Activated CD4-positive, alpha-beta T cell treated with anti-CD3 and anti-CD28 coated beads, Interleukin-2, amount 10 ng/mL, durations not matched to agents 24 days and 14 days (primary cell): ENCODE measurements around the gene TOMM5. TPM values are rescaled to one million over a fixed set of nuclear protein-coding genes. Genes with fewer than 3 reads are reported as not detected.

ENCODE experiments used
- DNase-seq: peaks from one replicate; pipeline ENCODE4 v3.0.0; 2022
- H3K27ac Mint-ChIP-seq: one replicate; pipeline ENCODE4 v1.8.0; 2022; ENCODE audit warnings: mild to moderate bottlenecking, mixed read lengths
- H3K27me3 Mint-ChIP-seq: one replicate; pipeline ENCODE4 v1.8.0; 2022; ENCODE audit warnings: mixed read lengths
- H3K36me3 Mint-ChIP-seq: one replicate; pipeline ENCODE4 v1.8.0; 2022; ENCODE audit warnings: low read depth, mild to moderate bottlenecking, mixed read lengths
- H3K4me1 Mint-ChIP-seq: one replicate; pipeline ENCODE4 v1.8.0; 2021; ENCODE audit warnings: mixed read lengths
- H3K4me3 Mint-ChIP-seq: one replicate; pipeline ENCODE4 v1.8.0; 2022; ENCODE audit warnings: mild to moderate bottlenecking, moderate library complexity, mixed read lengths
- H3K9me3 Mint-ChIP-seq: one replicate; pipeline ENCODE4 v1.8.0; 2021; ENCODE audit warnings: mixed read lengths
- intact Hi-C: fragments of 100-400 bp; cut with micrococcal nuclease; formaldehyde crosslinking; loops from one replicate; pipeline ENCODE4 v1.15.1; 2023
- total RNA-seq: library from RNA; stranded (reverse); gene quantifications from 2 replicates; pipeline ENCODE4 v1.2.3, GENCODE V29; 2022

Gene TOMM5
- total RNA-seq: 186 and 193 TPM in 2 replicates

- no peaks in the 10 kb centered on the region for H3K9me3 Mint-ChIP-seq
- H3K4me1 Mint-ChIP-seq: peaks cover 21% of the 10 kb centered on the region
- peak; percentile 98 for DNase-seq
- intact Hi-C loops: loop anchor here (1.0 to 5.0 kb wide), 8 partner anchors 16 to 470 kb away; partner anchors contain the start of genes DCAF10, FBXO10, FRMPD1 and GRHPR
- H3K4me3 Mint-ChIP-seq: peak within 1 kb of the TSS; percentile 97
- H3K27ac Mint-ChIP-seq: peak within 1 kb of the TSS; percentile 99
- H3K27me3 Mint-ChIP-seq: peaks cover 16% of the 10 kb centered on the region
- H3K36me3 Mint-ChIP-seq: peaks cover 37% of the 10 kb centered on the region
Observed at GRCh38 chr9:37592108-37592951, at the start of gene TOMM5. TSS of gene TOMM5 (minus strand) at chr9:37592597. CDS start at chr9:37592532, 65 bp downstream.

- Mint-ChIP-seq H3K27me3 (peaks cover 38% of the 10 kb centered on the region), H3K4me1 (no peaks in the 10 kb centered on the region), H3K4me3 (no peak overlapping the region), H3K36me3 (no peaks in the 10 kb centered on the region), H3K9me3 (no peaks in the 10 kb centered on the region), H3K27ac (no peak overlapping the region)
- no peak for DNase-seq
- intact Hi-C loops: no loop called here
Observed at GRCh38 chr9:37641331-37641730, 48.9 kb upstream of the TOMM5 start.

GRCh38 chr9:37640246-37640645 lies 47.8 kb upstream of the TOMM5 start:
- H3K27ac Mint-ChIP-seq: no peak overlapping the region
- intact Hi-C loops: no loop called here
- H3K36me3 Mint-ChIP-seq: no peaks in the 10 kb centered on the region
- DNase-seq: no peak
- H3K9me3 Mint-ChIP-seq: no peaks in the 10 kb centered on the region
- H3K27me3 Mint-ChIP-seq: peaks cover 30% of the 10 kb centered on the region
- no peak overlapping the region for H3K4me3 Mint-ChIP-seq
- no peaks in the 10 kb centered on the region for H3K4me1 Mint-ChIP-seq

GRCh38 chr9:37639841-37640240 lies 47.4 kb upstream of the TOMM5 start:
- no peak overlapping the region for H3K4me3 Mint-ChIP-seq
- H3K4me1 Mint-ChIP-seq: no peaks in the 10 kb centered on the region
- H3K9me3 Mint-ChIP-seq: no peaks in the 10 kb centered on the region
- no peaks in the 10 kb centered on the region for H3K36me3 Mint-ChIP-seq
- no peak overlapping the region for H3K27ac Mint-ChIP-seq
- no peak for DNase-seq
- H3K27me3 Mint-ChIP-seq: peaks cover 26% of the 10 kb centered on the region
- intact Hi-C loops: no loop called here

- DNase-seq: no peak
- Mint-ChIP-seq H3K27ac (no peak overlapping the region), H3K4me1 (no peaks in the 10 kb centered on the region), H3K27me3 (peaks cover 26% of the 10 kb centered on the region), H3K36me3 (no peaks in the 10 kb centered on the region), H3K9me3 (no peaks in the 10 kb centered on the region), H3K4me3 (no peak overlapping the region)
- intact Hi-C loops: no loop called here
Observed at GRCh38 chr9:37639109-37639762, 46.8 kb upstream of the TOMM5 start.

GRCh38 chr9:37636511-37637448 lies 44.4 kb upstream of the TOMM5 start:
- Mint-ChIP-seq H3K4me1 (no peaks in the 10 kb centered on the region), H3K27me3 (peaks cover 16% of the 10 kb centered on the region), H3K36me3 (no peaks in the 10 kb centered on the region), H3K4me3 (no peak overlapping the region), H3K27ac (no peak overlapping the region), H3K9me3 (no peaks in the 10 kb centered on the region)
- no peak for DNase-seq
- intact Hi-C loops: no loop called here

- DNase-seq: no peak
- Mint-ChIP-seq H3K27me3 (peaks cover 9% of the 10 kb centered on the region), H3K36me3 (no peaks in the 10 kb centered on the region), H3K4me3 (no peak overlapping the region), H3K4me1 (no peaks in the 10 kb centered on the region), H3K9me3 (no peaks in the 10 kb centered on the region), H3K27ac (no peak overlapping the region)
- intact Hi-C loops: no loop called here
Observed at GRCh38 chr9:37635808-37636207, 43.4 kb upstream of the TOMM5 start.

GRCh38 chr9:37632479-37632878 lies 40.1 kb upstream of the TOMM5 start:
- Mint-ChIP-seq H3K27me3 (peaks cover 5% of the 10 kb centered on the region), H3K4me3 (no peak overlapping the region), H3K36me3 (no peaks in the 10 kb centered on the region), H3K9me3 (no peaks in the 10 kb centered on the region), H3K27ac (no peak overlapping the region), H3K4me1 (no peaks in the 10 kb centered on the region)
- DNase-seq: no peak
- intact Hi-C loops: no loop called here

GRCh38 chr9:37626708-37627292 lies 34.4 kb upstream of the TOMM5 start:
- no peaks in the 10 kb centered on the region for H3K4me1 Mint-ChIP-seq
- no peak for DNase-seq
- H3K27ac Mint-ChIP-seq: no peak overlapping the region
- intact Hi-C loops: no loop called here
- no peaks in the 10 kb centered on the region for H3K9me3 Mint-ChIP-seq
- no peak overlapping the region for H3K4me3 Mint-ChIP-seq
- peaks cover 8% of the 10 kb centered on the region for H3K27me3 Mint-ChIP-seq
- H3K36me3 Mint-ChIP-seq: no peaks in the 10 kb centered on the region

- no peak for DNase-seq
- no peak overlapping the region for H3K27ac Mint-ChIP-seq
- peaks cover 11% of the 10 kb centered on the region for H3K27me3 Mint-ChIP-seq
- H3K4me1 Mint-ChIP-seq: no peaks in the 10 kb centered on the region
- H3K36me3 Mint-ChIP-seq: no peaks in the 10 kb centered on the region
- H3K9me3 Mint-ChIP-seq: no peaks in the 10 kb centered on the region
- H3K4me3 Mint-ChIP-seq: no peak overlapping the region
- intact Hi-C loops: no loop called here
Observed at GRCh38 chr9:37625758-37626147, 33.4 kb upstream of the TOMM5 start.

GRCh38 chr9:37625036-37625757 lies 32.8 kb upstream of the TOMM5 start:
- intact Hi-C loops: no loop called here
- Mint-ChIP-seq H3K9me3 (no peaks in the 10 kb centered on the region), H3K36me3 (no peaks in the 10 kb centered on the region), H3K27ac (no peak overlapping the region), H3K4me1 (no peaks in the 10 kb centered on the region), H3K27me3 (peaks cover 11% of the 10 kb centered on the region), H3K4me3 (no peak overlapping the region)
- DNase-seq: no peak

- Mint-ChIP-seq H3K4me3 (no peak overlapping the region), H3K4me1 (no peaks in the 10 kb centered on the region), H3K27me3 (peaks cover 11% of the 10 kb centered on the region), H3K36me3 (no peaks in the 10 kb centered on the region), H3K9me3 (no peaks in the 10 kb centered on the region), H3K27ac (no peak overlapping the region)
- intact Hi-C loops: no loop called here
- no peak for DNase-seq
Observed at GRCh38 chr9:37624073-37624472, 31.7 kb upstream of the TOMM5 start.

GRCh38 chr9:37623267-37623666 lies 30.9 kb upstream of the TOMM5 start:
- Mint-ChIP-seq H3K27me3 (peaks cover 14% of the 10 kb centered on the region), H3K4me3 (no peak overlapping the region), H3K27ac (no peak overlapping the region), H3K4me1 (no peaks in the 10 kb centered on the region), H3K36me3 (no peaks in the 10 kb centered on the region), H3K9me3 (no peaks in the 10 kb centered on the region)
- intact Hi-C loops: no loop called here
- DNase-seq: no peak
